OCI-LY3 (cell line): ENCODE data around the gene XNDC1N.

Source experiments
- EZH2phosphoT487 ChIP-seq: fragments of 200-600 bp; shearing (Covaris generic); IDR thresholded peaks from 2 replicates; pipeline ENCODE4 v1.6.1; 2018; ENCODE audit warnings: antibody characterized with exemption, mixed run types, low read depth
- TF ChIP-seq, protein P1 (sequence below): fragments of 200-600, 300-600 bp; sonication (generic); IDR thresholded peaks from 2 replicates; pipeline ENCODE4 v1.5.1; 2014; ENCODE audit warnings: antibody characterized with exemption, low read length, low read depth

GRCh38 chr11:71951741-71952310, 23.4 kb upstream of the XNDC1N start:
- TF ChIP-seq, protein P1, sequence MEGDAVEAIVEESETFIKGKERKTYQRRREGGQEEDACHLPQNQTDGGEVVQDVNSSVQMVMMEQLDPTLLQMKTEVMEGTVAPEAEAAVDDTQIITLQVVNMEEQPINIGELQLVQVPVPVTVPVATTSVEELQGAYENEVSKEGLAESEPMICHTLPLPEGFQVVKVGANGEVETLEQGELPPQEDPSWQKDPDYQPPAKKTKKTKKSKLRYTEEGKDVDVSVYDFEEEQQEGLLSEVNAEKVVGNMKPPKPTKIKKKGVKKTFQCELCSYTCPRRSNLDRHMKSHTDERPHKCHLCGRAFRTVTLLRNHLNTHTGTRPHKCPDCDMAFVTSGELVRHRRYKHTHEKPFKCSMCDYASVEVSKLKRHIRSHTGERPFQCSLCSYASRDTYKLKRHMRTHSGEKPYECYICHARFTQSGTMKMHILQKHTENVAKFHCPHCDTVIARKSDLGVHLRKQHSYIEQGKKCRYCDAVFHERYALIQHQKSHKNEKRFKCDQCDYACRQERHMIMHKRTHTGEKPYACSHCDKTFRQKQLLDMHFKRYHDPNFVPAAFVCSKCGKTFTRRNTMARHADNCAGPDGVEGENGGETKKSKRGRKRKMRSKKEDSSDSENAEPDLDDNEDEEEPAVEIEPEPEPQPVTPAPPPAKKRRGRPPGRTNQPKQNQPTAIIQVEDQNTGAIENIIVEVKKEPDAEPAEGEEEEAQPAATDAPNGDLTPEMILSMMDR: no peak
- TF ChIP-seq EZH2phosphoT487: no peak
